MG63 (cell line): ENCODE results near the gene KMT2E. TPM values are rescaled to one million over a fixed set of nuclear protein-coding genes. Genes with fewer than 3 reads are reported as not detected.

ENCODE experiments used
- DNase-seq: peaks from one replicate; pipeline ENCODE4 v3.0.0-alpha.2; 2020
- H3K27me3 ChIP-seq: fragments of 250-450 bp; sonication (Bioruptor Pico); 2 replicates; pipeline ENCODE4 v1.5.1; 2020; ENCODE audit warnings: mild to moderate bottlenecking, moderate library complexity
- H3K36me3 ChIP-seq: fragments of 250-450 bp; sonication (Bioruptor Pico); 2 replicates; pipeline ENCODE4 v1.5.1; 2020; ENCODE audit warnings: mild to moderate bottlenecking, moderate library complexity
- H3K4me3 ChIP-seq: fragments of 250-450 bp; sonication (Bioruptor Pico); 2 replicates; pipeline ENCODE4 v1.5.1; 2020; ENCODE audit warnings: mild to moderate bottlenecking, moderate library complexity
- H3K9me3 ChIP-seq: fragments of 250-450 bp; sonication (Bioruptor Pico); 2 replicates; pipeline ENCODE4 v1.5.1; 2020; ENCODE audit warnings: mild to moderate bottlenecking, moderate library complexity
- total RNA-seq: library from RNA; depleted of rRNA; stranded (reverse); fragments of >200 nt; shearing (Covaris generic); gene quantifications from 2 replicates; pipeline ENCODE4 v1.2.3, GENCODE V29; 2014; ENCODE audit warnings: low replicate concordance

Gene KMT2E
- total RNA-seq, 1 experiment from 2014 or later, result 5.1 TPM

GRCh38 chr7:105151152-105151551 lies 137.1 kb downstream of the KMT2E start:
- DNase-seq, result no peak
- Histone ChIP-seq H3K9me3 (no peaks in the 10 kb centered on the region), H3K36me3 (no peaks in the 10 kb centered on the region), H3K4me3 (no peak overlapping the region), H3K27me3 (no peaks in the 10 kb centered on the region)

GRCh38 chr7:105153531-105153930 lies 139.5 kb downstream of the KMT2E start:
- no peak for DNase-seq
- no peaks in the 10 kb centered on the region for H3K9me3 ChIP-seq
- no peaks in the 10 kb centered on the region for H3K27me3 ChIP-seq
- no peak overlapping the region for H3K4me3 ChIP-seq
- H3K36me3 ChIP-seq, result no peaks in the 10 kb centered on the region

- Histone ChIP-seq H3K36me3 (no peaks in the 10 kb centered on the region), H3K4me3 (no peak overlapping the region), H3K9me3 (no peaks in the 10 kb centered on the region), H3K27me3 (no peaks in the 10 kb centered on the region)
- no peak for DNase-seq
Measured at GRCh38 chr7:105154084-105154483, 140.1 kb downstream of the KMT2E start.

- Histone ChIP-seq H3K36me3 (no peaks in the 10 kb centered on the region), H3K4me3 (no peak overlapping the region), H3K27me3 (no peaks in the 10 kb centered on the region), H3K9me3 (no peaks in the 10 kb centered on the region)
- DNase-seq, result no peak
Measured at GRCh38 chr7:105156731-105157130, 142.7 kb downstream of the KMT2E start.

GRCh38 chr7:105157278-105157677 lies 143.3 kb downstream of the KMT2E start:
- no peak for DNase-seq
- no peaks in the 10 kb centered on the region for H3K27me3 ChIP-seq
- no peak overlapping the region for H3K4me3 ChIP-seq
- H3K9me3 ChIP-seq, result no peaks in the 10 kb centered on the region
- no peaks in the 10 kb centered on the region for H3K36me3 ChIP-seq

- no peak for DNase-seq
- Histone ChIP-seq H3K9me3 (no peaks in the 10 kb centered on the region), H3K27me3 (no peaks in the 10 kb centered on the region), H3K36me3 (peaks cover 11% of the 10 kb centered on the region), H3K4me3 (no peak overlapping the region)
Measured at GRCh38 chr7:105161366-105161765, 147.4 kb downstream of the KMT2E start.
